Kasumi-1 (cell line): Measurements from ENCODE around the gene GNG10.
A peak's percentile ranks its signal among the peaks of the same experiment; 100 is the strongest.
"Not testable (repeated sequence)": the region's sequence is repeated elsewhere in the genome, so short reads cannot be mapped to it uniquely, and the experiment has no call there.

Source experiments
- DNase-seq, 2 experiments: peaks; one replicate each; lab custom pipeline; 2025; lab: John Stamatoyannopoulos, UW

The GNG10 gene

DNA sequence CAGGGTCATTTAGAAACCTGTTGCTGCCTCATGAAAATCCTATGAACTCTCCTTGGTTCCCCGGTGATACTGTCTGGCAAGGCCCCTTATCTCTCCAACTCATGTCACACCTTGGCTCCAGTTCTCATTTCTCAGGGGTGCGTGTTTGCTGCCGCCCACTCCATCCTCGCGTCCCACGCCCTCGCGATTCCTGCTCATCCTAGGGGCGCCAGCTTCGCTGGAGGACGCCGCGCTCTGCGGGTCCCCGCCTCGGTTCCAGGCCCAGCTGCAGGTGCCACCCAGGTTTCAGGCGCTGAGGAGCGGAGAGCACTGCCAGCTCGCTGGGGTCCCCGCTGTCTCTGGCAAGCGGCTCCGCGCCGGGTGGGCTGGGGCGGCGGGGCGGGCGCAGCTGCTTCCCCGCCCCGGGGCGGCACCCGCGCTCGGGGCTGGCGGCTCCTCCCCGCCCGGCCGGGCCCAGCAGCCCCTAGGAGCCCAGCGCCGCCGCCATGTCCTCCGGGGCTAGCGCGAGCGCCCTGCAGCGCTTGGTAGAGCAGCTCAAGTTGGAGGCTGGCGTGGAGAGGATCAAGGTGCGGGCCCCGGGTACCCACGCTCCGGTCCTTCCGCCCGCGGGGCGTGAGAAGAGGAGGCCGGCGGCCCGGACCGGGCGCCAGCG is at the start of gene GNG10:
GNG10 (plus strand) TSS at position 456 of the 652 bp plus-strand sequence; CDS start at position 486, 30 bp downstream.
- peak; percentile 39 to 69 for DNase-seq

GRCh38 chr9:111613436-111614040 is 47.9 kb upstream of the GNG10 start:
- DNase-seq = no peak

DNA sequence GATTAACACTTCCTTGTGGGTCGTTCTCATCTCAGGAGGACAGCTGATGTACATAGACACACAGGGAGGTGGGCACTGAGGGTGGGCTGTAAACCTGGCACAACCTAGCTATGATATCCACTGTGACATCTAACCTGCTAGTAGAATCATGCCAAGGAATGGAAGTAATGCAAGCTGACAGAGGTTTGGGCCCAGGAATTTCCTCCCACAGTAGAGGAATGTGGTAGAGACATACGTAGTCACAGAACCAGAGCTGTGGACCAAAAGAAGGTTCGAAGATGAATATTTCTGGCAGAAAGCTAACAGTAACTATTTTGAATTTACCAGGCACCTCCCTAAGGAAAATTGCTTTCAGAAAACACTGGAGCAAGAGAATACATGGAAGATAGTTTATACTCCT is 45.5 kb upstream of the GNG10 start:
- DNase-seq = no peak

DNA sequence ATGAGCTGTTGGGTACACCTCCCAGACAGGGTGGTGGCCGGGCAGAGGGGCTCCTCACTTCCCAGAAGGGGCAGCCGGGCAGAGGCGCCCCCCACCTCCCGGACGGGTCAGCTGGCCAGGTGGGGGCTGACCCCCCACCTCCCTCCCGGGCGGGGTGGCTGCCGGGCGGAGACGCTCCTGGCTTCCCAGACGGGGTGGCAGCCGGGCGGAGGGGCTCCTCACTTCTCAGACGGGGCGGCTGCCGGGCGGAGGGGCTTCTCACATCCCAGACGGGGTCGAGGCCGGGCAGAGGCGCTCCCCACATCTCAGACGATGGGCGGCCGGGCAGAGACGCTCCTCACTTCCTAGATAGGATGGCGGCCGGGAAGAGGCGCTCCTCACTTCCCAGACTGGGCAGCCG is 44.1 kb upstream of the GNG10 start:
- DNase-seq = not testable (repeated sequence)

- DNase-seq = peak; percentile 36 to 84
Measured at GRCh38 chr9:111621895-111622480, 39.4 kb upstream of the GNG10 start.

GRCh38 chr9:111622626-111623025 is 38.8 kb upstream of the GNG10 start:
- no peak for DNase-seq

DNA sequence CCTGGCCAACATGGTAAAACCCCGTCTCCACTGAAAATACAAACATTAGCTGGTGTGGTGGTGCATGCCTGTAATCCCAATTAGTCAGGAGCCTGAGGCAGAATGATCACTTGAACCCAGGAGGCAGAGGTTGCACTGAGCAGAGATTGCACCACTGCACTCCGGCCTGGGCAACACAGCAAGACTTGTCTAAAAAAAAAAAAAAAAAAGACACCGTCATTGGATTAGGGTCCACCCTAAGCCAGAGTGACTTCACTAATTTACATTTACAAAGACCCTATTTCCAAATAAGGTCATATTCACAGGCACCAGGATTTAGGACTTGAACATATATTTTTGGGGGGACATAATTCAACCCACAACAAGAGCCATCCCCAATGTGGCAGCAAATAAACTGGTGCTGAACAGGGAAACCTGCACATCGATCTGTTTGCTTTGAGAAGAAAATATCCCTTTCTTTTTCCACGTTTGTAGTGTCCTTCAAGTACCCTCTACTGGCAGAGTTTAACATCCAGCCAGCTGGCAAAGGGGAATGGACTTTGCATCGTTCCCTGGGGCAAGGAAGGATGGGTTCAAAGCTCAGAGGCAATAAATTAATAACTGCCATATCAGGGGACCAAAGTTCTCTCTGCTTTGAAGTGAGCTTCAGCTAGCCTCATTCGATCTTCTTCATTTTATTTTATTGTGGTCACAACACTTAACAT is 34.0 kb upstream of the GNG10 start:
- no peak for DNase-seq

- no peak for DNase-seq
Measured at GRCh38 chr9:111628411-111628810, 33.0 kb upstream of the GNG10 start.

DNA sequence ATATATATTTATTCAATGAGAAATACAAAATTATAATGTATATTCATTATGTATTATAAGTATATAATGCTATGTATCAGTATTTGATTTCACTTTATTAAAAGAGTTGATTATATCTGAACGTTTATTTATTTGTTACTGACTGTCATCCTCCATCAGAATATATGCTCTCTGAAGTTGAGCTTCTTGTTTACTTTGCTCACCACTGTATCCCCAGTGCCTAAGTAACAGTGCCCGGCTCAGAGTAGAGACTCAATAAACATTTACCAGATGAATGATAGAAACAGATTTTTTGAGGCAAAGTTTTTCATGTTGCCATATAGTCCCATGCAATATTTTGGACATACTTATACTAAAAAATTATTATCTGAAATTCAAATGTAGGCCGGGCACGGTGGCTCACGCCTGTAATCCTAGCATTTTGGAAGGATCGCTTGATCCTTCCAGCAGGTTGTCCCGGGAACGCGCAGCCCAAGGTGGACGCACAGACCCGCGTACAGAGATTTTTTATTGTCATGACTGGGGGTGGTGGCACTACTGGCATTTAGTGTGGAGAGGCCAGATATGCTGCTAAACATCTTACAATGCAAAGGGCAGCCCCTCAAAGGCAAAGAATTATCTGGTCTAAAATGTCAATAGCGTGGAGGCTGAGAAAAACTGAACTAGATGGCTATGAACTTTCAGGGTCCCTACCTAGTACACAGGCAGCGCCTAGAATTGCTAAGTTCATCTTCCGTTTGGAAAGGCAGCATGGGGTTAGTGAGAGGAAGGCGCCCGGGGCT is 31.0 kb upstream of the GNG10 start:
- peak; percentile 80 to 81 for DNase-seq

DNA sequence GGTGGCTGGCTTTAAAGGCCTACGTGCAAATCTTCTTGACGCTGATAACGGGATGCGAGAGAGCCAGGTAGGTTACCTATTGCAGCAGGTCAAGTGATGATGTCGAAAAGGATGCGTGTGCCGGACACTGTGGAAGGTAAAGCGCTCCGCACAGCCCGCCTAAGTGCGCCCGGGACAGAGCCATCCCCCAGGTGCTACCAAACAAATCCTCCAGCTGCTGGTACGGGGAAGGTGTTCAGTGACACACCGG is 30.5 kb upstream of the GNG10 start:
- no peak for DNase-seq

GRCh38 chr9:111631214-111631971 is 30.0 kb upstream of the GNG10 start, which contains the start of gene DNAJC25:
Gene DNAJC25, plus strand, starts transcription at chr9:111631334. Its CDS starts 74 bp downstream, at chr9:111631408.
- peak; percentile 98 for DNase-seq

DNA sequence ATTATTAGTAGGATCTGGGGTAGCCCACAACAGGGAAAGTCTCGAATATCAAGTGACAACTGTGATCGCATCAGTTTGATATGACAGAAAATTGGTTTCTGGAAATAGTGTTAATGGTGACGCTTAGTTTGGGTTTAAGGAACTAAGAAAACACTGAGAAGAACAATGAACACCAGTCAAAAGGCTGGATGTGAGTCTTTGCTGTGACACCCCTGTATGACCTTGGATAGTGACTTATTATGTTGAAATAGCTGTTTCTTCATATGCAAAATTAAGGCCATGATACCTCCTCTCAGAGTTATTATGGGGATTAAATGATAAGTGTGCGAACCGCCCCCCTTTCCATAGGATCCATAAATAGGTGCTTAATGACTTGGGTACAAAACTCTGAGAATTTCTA is 29.3 kb upstream of the GNG10 start:
- DNase-seq = peak in 1 of 2 experiments; percentile 18

- no peak for DNase-seq
Measured at GRCh38 chr9:111632695-111633388, 28.6 kb upstream of the GNG10 start.

DNA sequence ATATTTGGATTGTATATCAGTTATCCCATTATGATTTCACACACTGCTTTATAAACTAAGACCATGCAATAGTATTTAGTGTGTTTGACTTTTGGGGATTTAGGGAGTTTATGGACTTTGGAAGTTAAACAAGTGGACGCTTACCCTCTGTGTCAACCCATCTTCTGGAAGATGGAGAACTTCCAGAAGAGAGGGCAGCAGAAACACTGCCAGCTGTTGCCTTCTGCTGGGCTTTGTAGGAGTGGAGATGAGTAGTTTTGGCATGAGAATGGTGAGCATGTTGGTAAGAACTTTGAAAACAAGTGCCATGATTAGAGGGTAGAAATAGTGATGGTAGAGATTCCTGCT is 28.0 kb upstream of the GNG10 start:
- DNase-seq = no peak

DNA sequence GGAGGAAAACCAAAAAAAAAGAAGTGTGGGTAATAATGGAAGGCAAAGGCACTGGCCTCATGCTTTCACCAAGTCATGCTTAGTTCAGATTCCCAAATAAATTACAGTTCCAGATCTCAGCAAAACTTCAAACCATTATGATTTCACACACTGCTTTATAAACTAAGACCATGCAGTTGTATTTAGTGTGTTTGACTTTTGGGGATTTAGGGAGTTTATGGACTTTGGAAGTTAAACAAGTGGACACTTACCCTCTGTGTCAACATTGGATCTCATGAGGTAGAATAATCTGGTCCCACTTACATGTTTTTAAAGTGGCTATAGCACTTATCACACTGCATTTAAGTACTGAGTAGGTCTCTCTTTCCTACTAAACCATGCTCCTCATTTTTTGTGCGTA is 26.5 kb upstream of the GNG10 start:
- no peak for DNase-seq

- DNase-seq = no peak
Measured at GRCh38 chr9:111637421-111637950, 23.9 kb upstream of the GNG10 start.

- DNase-seq = no peak
Measured at GRCh38 chr9:111644195-111644772, 17.1 kb upstream of the GNG10 start.

DNA sequence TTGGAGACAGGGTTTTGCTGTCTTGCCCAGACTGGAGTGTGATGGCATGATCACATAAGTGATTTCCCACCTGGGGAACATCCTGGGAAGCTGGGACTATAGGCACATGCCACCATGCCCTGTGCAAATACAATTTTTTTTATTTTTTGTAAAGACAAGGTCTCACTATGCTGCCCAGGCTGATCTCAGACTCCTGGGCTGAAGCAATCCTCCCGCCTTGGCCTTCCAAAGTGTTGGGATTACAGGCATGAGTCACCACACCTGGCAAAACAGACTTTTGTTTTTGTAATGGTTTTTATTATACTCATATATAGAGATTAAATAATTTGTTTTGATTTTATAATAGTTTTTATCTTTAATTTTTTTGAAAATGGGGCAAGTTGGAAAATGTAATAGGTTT is 15.6 kb upstream of the GNG10 start:
- no peak for DNase-seq

GRCh38 chr9:111646417-111646816 is 15.0 kb upstream of the GNG10 start:
- DNase-seq = no peak

DNA sequence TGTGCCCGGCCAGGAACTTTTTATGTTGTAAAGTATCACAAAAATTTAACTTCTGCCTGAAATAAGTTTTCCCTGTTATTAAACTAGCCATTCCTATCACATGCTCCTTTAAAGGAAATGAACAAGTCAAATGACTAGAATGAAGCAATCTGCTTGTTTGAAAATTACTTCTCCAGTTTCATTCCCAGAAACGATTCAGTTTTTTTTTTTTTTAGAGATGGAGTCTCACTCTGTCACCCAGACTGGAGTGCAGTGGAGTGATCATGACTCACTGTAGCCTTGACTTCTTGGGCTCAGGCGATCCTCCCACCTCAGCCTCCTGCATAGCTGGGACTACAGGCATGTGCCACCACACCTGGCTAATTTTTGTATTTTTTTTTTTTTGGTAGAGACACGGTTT is 13.3 kb upstream of the GNG10 start:
- no peak for DNase-seq
